ENCODE measurements around the gene VMP1.

The VMP1 gene

DNA sequence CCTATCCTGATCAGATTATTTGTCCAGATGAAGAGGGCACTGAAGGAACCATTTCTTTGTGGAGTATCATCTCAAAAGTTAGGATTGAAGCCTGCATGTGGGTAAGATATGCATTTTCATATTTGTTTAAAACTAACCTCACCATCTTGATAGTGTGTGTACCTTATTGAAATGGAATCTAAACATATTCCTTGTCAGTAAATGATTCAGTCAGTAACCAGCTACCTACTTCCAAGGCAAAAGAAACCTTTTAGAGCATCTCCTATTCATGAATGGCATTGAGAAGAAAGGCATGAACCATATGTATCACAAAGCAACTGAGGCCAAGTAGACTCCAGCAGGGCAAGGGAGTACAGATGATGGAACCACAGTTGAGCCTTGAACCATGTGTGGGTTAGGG, 57.6 kb downstream of the VMP1 start:
- TF ChIP-seq POLR2AphosphoS5 (IDR thresholded peaks at IDR 0.05; ENCODE audit: low read depth): no peak
- TF ChIP-seq, protein P1, sequence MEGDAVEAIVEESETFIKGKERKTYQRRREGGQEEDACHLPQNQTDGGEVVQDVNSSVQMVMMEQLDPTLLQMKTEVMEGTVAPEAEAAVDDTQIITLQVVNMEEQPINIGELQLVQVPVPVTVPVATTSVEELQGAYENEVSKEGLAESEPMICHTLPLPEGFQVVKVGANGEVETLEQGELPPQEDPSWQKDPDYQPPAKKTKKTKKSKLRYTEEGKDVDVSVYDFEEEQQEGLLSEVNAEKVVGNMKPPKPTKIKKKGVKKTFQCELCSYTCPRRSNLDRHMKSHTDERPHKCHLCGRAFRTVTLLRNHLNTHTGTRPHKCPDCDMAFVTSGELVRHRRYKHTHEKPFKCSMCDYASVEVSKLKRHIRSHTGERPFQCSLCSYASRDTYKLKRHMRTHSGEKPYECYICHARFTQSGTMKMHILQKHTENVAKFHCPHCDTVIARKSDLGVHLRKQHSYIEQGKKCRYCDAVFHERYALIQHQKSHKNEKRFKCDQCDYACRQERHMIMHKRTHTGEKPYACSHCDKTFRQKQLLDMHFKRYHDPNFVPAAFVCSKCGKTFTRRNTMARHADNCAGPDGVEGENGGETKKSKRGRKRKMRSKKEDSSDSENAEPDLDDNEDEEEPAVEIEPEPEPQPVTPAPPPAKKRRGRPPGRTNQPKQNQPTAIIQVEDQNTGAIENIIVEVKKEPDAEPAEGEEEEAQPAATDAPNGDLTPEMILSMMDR (IDR thresholded peaks at IDR 0.05; ENCODE audit: insufficient read depth, low read length): no peak
- TF ChIP-seq, protein P2, sequence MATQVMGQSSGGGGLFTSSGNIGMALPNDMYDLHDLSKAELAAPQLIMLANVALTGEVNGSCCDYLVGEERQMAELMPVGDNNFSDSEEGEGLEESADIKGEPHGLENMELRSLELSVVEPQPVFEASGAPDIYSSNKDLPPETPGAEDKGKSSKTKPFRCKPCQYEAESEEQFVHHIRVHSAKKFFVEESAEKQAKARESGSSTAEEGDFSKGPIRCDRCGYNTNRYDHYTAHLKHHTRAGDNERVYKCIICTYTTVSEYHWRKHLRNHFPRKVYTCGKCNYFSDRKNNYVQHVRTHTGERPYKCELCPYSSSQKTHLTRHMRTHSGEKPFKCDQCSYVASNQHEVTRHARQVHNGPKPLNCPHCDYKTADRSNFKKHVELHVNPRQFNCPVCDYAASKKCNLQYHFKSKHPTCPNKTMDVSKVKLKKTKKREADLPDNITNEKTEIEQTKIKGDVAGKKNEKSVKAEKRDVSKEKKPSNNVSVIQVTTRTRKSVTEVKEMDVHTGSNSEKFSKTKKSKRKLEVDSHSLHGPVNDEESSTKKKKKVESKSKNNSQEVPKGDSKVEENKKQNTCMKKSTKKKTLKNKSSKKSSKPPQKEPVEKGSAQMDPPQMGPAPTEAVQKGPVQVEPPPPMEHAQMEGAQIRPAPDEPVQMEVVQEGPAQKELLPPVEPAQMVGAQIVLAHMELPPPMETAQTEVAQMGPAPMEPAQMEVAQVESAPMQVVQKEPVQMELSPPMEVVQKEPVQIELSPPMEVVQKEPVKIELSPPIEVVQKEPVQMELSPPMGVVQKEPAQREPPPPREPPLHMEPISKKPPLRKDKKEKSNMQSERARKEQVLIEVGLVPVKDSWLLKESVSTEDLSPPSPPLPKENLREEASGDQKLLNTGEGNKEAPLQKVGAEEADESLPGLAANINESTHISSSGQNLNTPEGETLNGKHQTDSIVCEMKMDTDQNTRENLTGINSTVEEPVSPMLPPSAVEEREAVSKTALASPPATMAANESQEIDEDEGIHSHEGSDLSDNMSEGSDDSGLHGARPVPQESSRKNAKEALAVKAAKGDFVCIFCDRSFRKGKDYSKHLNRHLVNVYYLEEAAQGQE (IDR thresholded peaks at IDR 0.05; ENCODE audit: insufficient replicate concordance, low read depth): no peak
- TF ChIP-seq SPI1 (IDR thresholded peaks at IDR 0.05; ENCODE audit: borderline replicate concordance, low read depth): no peak
- DNase-seq (ENCODE audit: low read depth in 1 of 2, low spot score in 1 of 2): no peak
- Histone ChIP-seq H3K27me3 (ENCODE audit: insufficient read depth, poor library complexity, severe bottlenecking) (no peaks in the 10 kb centered on the region), H3K27ac (replicated peaks) (no peak overlapping the region), H3K4me3 (replicated peaks; ENCODE audit: insufficient read depth, low read length) (no peak overlapping the region)

DNA sequence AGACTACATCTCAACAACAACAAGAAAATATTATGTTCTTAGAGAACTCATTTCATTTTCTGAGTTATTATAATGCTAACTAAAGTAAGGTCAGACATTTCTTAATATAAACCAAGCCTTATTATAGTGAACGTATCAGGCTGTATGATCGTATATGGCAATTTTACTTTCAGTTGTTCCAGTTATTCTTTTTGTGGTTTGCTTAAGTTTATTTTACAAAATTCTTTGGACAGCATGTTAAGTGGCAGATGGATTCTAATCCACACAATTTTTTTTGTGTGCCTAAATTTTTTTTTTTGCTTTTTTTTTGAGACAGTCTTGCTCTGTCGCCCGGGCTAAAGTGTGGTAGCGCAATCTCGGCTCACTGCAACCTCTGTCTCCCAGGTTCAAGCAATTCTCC, 59.0 kb downstream of the VMP1 start:
- no peak overlapping the region for H3K27ac ChIP-seq (replicated peaks)
- TF ChIP-seq GABPA (IDR thresholded peaks at IDR 0.05; ENCODE audit: low read depth): no peak
- TF ChIP-seq, protein P1 (IDR thresholded peaks at IDR 0.05; ENCODE audit: insufficient read depth, low read length): no peak
- TF ChIP-seq, protein P2 (IDR thresholded peaks at IDR 0.05; ENCODE audit: insufficient replicate concordance, low read depth): no peak
- no peak for TF ChIP-seq POLR2AphosphoS5 (IDR thresholded peaks at IDR 0.05; ENCODE audit: low read depth)
- TF ChIP-seq SPI1 (IDR thresholded peaks at IDR 0.05; ENCODE audit: borderline replicate concordance, low read depth): no peak
- no peak overlapping the region for H3K4me3 ChIP-seq (replicated peaks; ENCODE audit: insufficient read depth, low read length)
- H3K27me3 ChIP-seq (ENCODE audit: insufficient read depth, poor library complexity, severe bottlenecking): no peaks in the 10 kb centered on the region
- DNase-seq (ENCODE audit: low read depth in 1 of 2, low spot score in 1 of 2): no peak

DNA sequence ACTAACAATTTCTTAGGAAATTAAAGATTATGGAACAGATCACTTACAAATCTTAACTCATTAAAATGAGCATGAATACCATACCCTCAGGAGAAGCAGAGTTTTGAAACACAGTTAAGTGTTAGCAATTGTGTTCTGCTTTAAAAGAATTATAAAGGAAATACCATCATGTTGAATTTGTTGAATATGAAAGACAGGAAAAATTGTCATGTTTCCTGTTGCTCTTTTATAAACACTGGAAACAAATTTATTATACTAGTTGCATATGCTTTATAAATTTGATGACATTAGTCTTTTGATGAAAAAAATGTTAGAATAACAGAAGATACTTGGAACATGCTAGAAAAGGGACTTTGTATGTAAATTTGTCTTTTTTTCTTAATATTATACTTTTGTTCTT, 59.7 kb downstream of the VMP1 start:
- no peak for DNase-seq (ENCODE audit: low read depth in 1 of 2, low spot score in 1 of 2)
- H3K27me3 ChIP-seq (ENCODE audit: insufficient read depth, poor library complexity, severe bottlenecking): no peaks in the 10 kb centered on the region
- no peak overlapping the region for H3K27ac ChIP-seq (replicated peaks)
- H3K4me3 ChIP-seq (replicated peaks; ENCODE audit: insufficient read depth, low read length): no peak overlapping the region
- TF ChIP-seq GABPA (IDR thresholded peaks at IDR 0.05; ENCODE audit: low read depth): no peak
- TF ChIP-seq POLR2AphosphoS5 (IDR thresholded peaks at IDR 0.05; ENCODE audit: low read depth): no peak
- TF ChIP-seq, protein P1 (IDR thresholded peaks at IDR 0.05; ENCODE audit: insufficient read depth, low read length): no peak
- TF ChIP-seq, protein P2 (IDR thresholded peaks at IDR 0.05; ENCODE audit: insufficient replicate concordance, low read depth): no peak
- TF ChIP-seq SPI1 (IDR thresholded peaks at IDR 0.05; ENCODE audit: borderline replicate concordance, low read depth): no peak
